T follicular helper cell (primary cell): Measurements from ENCODE around the gene PTPRM.

Experiments used
- DNase-seq: peaks from one replicate; pipeline ENCODE4 v3.0.0-alpha.2; 2020; ENCODE audit warnings: low read depth

The PTPRM gene

GRCh38 chr18:7626922-7627440 is 59.9 kb downstream of the PTPRM start:
- DNase-seq = no peak

GRCh38 chr18:7629416-7629815 is 62.3 kb downstream of the PTPRM start:
- DNase-seq = no peak

GRCh38 chr18:7630731-7631442 is 63.8 kb downstream of the PTPRM start:
- DNase-seq = no peak

- DNase-seq = no peak
These were observed 65.3 kb downstream of the PTPRM start for GRCh38 chr18:7632152-7633098.

DNA sequence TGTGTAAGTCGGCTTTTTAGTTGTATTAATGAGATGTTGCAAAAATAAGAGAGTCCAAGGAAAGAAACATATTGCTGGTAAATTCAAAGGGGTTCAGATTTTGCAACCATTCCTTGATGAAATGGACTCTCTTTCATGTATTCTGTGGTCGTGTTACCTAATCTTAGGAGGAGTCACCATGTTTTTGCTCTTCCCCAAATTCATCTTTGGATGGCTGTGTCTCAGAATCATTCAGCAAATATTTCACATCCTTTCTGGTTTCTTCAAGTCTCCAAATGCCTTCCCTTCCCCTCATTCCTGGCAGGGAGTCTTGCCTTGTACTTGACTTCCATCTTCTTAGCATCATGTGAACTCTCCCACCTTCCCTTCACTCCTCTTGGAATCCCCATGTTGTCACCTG is 66.1 kb downstream of the PTPRM start:
- DNase-seq = no peak

GRCh38 chr18:7635948-7636347 is 68.8 kb downstream of the PTPRM start:
- DNase-seq = no peak

- no peak for DNase-seq
These were observed 70.2 kb downstream of the PTPRM start for GRCh38 chr18:7637269-7637668.

GRCh38 chr18:7638321-7638720 is 71.2 kb downstream of the PTPRM start:
- DNase-seq = no peak

DNA sequence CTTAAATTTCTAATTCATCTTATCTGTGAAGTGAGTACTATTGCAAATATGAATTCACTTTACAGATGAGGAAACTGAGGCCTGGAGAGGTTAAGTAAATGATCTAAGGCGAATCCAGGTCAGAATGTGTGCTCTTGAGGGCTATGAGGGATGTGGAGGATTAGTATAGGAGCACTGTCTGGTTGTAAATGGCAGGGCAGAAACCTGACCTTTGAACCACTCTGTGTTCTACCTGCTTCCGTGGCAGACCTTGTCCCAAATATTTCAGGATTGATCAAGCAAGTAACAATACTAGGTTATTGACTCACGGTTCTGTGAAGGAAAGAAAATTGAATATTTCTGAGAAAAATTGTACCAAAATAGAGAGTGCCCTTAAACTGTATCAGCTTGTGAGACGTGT is 74.7 kb downstream of the PTPRM start:
- no peak for DNase-seq

DNA sequence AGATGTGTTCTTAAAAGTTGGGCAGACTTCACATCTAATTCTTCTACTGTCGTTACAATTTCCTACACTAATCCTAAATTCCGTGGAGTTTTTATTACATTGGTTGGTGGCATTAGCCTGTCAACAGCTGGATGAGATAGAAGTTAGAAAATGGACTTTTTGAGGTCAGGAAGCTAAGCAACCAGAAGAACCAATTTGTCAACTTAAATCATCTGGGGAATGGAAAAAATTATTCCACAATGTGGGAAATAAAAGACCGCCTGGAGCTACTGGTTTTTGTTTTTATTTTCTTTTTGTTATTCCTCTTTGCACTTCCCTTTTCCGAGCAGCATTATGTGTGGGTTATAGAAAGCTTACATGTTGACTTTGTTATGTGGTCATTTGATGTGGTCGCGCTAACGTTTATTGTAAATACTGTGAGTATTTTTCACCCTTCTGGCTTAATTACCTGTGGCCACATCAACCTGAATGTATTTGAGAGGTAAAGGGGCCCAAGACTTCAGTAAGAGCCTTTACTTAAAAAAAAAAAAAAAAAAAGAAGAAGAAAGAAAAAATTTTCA is 75.3 kb downstream of the PTPRM start:
- no peak for DNase-seq

DNA sequence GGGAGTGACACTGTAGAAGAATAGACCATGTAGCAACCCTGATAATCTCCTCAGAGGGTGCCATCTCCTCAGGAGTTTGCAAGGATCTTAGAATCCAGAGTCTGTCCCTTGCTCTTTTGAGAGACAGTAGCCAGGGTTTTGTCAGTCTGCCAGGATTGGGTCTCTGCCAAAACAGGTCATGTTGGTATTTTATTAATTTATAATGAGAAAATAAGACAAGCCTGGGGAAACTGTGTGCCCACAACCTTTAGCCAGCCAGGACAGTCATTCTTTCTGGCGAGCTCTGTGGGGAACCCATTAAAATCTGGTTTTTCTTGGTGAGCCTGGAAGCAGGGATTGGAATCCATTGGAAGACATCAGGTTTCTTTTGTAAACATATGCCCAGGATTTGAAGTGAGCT is 78.6 kb downstream of the PTPRM start:
- no peak for DNase-seq

- DNase-seq = no peak
These were observed 79.2 kb downstream of the PTPRM start for GRCh38 chr18:7646174-7646886.

DNA sequence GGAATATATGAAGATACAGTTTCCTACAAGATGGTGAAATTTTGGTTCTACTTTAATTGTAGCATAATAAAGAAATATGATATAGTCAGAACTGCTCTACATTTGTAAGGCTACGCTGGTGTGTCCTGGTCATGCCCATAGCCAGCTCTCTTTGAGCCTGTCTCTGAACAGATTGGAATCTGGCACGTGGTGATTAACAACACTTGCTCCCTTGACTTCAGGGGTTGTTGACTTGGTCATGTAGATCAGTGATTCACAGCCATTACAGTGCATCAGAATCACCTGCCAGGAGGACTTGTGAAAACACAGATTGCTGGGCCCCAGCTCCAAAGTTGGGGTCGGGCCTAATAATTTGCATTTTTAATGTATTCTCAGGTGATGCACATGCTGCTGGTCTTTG is 80.4 kb downstream of the PTPRM start:
- DNase-seq = no peak

DNA sequence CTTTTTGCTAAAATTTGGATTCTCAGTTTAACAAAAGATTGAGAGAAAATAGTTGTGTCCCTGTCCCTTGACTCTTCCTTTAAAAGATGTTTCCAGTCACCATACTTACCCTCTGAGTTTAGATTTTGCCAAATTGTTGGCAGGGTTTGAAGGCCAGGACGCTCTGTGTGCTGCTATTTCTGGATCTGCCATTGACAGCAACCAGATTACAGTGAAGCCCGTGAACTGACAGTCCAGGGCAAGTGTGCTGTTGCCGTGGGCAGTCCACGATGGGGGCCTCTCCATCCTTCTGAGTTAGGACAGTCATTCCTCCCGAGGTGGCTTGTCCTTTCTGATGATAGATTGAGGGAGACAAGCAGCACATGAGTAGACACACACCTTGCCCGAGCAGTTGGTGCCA is 89.9 kb downstream of the PTPRM start:
- no peak for DNase-seq

DNA sequence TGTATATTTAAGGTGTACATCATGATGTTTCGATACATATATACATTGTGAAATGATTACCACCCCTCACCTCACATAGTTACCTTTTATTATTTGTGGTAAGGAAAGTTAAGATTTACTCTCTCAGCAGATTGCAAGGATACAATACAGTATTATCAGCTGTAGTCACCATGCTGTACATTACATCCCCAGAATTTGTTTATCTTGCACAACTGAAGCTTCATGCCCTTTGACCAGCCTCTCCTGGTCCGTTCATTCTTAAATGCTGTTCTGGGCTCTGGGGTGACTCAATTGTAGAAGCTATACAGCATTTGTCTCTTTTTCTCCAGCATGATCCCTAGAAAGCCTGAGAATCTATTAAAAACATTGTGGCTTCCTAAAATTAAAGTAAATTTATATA is 90.8 kb downstream of the PTPRM start:
- DNase-seq = no peak

DNA sequence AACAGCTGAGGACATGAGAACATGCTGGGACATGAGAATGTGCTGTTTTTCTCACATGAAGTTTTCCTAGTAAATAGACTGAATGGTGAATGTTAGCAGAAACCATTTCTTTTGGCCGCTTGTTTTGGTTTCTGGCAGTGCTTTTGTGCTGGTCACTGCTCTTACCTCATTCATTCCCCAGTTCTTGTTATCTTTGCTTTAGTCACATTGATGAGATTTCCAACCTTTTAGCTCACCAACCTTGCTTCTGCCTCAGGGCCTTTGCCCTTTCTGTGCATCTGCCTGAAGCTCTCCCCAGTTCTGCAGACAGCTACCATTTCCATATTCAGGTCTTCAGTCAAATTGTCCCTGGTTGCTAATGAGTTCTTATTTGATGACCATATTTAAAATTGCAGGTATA is 91.6 kb downstream of the PTPRM start:
- no peak for DNase-seq

GRCh38 chr18:7661207-7661606 is 94.1 kb downstream of the PTPRM start:
- DNase-seq = no peak

DNA sequence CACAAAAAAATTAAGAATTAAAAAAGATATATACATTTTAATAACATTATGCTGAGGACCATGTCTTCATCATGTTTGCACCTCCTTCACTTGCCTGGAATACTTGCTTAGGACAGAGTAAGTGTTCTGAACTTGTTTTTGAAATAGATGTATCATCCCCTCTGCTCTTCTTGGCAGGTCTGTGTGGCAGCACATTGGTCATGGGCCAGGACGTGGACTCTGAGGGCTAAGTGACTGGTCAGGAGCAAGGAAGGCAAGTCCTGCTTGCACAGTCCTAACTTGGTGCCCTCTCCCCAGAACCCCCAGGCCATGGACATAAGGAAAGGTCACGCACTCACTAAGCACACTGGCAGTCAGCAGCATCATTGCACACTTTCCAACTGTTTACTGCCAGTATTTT is 95.8 kb downstream of the PTPRM start:
- no peak for DNase-seq

DNA sequence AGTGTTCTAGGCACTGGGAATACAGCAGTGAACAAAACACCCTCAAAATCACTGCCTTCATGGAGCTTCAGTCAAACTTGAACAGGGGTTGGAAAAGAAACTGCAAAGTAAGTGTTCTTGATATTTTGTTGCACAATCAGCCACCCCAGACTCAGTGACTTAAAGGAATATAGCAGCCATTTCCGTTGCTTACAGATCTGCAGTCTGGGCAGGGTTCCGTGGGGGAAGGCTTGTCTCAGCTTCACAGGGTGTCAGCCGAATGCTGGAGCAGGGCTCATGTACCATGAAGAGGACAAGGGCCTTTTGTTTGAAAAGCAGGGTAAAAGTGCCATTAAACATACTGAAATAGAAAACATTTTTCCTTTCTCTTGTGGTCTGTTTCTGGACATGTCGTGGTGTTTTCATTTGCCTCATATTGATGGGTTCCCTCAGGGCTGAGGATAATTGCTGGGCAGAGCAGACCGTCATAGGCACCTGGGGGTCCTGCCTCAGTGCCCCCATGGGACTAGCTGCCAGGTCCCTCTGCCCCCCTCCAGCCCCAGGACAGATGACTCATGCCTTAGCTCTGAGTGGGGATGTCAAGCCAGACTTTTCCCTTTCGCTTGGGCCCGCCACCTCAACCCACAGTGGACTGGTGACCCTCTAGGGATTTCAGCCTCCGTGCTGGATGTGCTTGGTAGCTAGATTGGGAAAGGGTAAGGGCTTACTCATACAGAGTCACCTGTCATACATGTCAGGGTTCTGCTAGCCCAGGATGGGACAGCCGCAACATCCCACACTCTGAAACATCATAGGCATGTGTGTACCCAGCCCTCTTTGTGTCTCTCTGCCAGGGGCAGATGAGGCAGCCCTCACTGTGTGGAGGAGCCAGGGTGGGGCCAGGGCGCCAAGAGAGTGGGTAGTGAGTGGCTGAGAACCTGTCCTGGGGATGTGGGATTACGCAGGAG is 96.5 kb downstream of the PTPRM start:
- DNase-seq = no peak

DNA sequence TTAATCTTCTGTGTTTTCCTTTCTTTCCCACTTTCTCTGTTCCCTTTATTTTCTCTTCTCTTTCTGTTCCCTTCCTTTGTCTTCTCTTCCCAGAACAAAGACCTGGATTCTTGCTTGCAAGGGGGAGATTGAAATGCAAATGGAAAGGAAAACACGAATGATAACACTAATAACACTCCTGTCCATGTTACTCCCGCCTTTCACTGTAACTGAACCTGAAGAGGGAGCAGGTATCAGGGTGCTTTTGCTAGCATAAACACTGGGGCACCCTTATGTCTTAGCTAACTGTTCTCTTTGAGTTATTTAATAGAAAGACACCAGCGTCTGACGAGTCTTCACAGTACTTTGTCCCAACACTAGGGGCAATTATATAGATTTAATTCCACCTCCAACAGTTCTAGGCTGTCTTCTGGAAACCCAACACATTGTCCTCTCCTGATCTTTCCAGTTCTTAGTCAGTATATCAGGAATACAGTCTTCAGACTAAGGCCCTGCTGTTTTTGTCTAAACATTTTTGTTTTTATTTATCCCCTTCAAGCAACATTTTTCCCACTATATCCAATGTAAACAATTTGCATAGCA is 99.2 kb downstream of the PTPRM start:
- DNase-seq = no peak

DNA sequence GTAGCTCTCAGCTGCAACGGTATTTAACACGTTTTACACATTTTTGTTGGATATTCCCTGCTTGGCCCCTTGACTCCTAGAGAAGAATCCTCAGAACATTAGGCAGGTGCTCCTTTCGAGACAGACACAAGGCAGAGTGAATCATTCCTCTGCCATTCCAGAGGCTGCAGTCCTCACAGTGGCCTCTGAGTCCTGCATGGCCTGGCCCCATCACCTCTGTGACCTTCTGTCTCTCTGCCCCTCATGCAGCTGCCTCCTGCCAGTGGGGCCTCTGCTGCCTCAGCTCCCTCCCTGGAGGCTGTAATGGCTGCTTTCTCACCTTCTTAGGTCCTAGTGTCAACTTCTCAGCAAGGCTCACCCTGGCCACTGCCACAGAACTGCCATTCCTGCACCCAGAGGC is 101.3 kb downstream of the PTPRM start:
- DNase-seq = no peak
